AG04450 (cell line): ENCODE measurements around the gene SLC12A7. TPM values are rescaled to one million over a fixed set of nuclear protein-coding genes. Genes with fewer than 3 reads are reported as not detected.

Source experiments
- CTCF ChIA-PET: fragments of 300-600, 350-600 bp; formaldehyde crosslinking; extraction: SDS; loops from one replicate; lab custom pipeline; 2022; ENCODE audit warnings: antibody characterized with exemption, inconsistent platforms; lab: Charles Lee
- POLR2A ChIA-PET: fragments of 350-600 bp; formaldehyde crosslinking; extraction: SDS; loops from one replicate; lab custom pipeline; 2021; ENCODE audit warnings: antibody characterized with exemption, inconsistent platforms; lab: Yijun Ruan, JAX
- DNase-seq: peaks from one replicate; pipeline ENCODE4 v3.0.0-alpha.2; 2011; ENCODE audit warnings: low read depth, low spot score
- H3K27ac ChIP-seq: one replicate; pipeline ENCODE4 v1.5.1; 2012; ENCODE audit warnings: low read depth, low read length, control low read depth
- H3K27me3 ChIP-seq: one replicate; pipeline ENCODE4 v1.6.0; 2012; ENCODE audit warnings: low read length; ENCODE audit not compliant: control insufficient read depth, insufficient read depth
- H3K4me3 ChIP-seq: 2 replicates; pipeline ENCODE4 v1.5.1; 2011; ENCODE audit warnings: mild to moderate bottlenecking, low read depth, low read length, control low read depth
- H3K9me3 ChIP-seq: 2 replicates; pipeline ENCODE4 v1.5.1; 2012; ENCODE audit warnings: low read length; ENCODE audit not compliant: control insufficient read depth, insufficient read depth
- polyA plus RNA-seq: library from polyadenylated mRNA; depleted of rRNA; stranded (reverse); fragments of >200 nt; gene quantifications from 2 replicates; pipeline ENCODE4 v1.2.3, GENCODE V29; 2011
- TF ChIP-seq, protein P1 (sequence below): IDR thresholded peaks from 2 replicates; pipeline ENCODE4 v1.5.1; 2011; ENCODE audit warnings: low read depth, low read length, control low read depth, inconsistent platforms

Gene SLC12A7
- polyA plus RNA-seq, 1 experiment = 0.56 TPM

DNA sequence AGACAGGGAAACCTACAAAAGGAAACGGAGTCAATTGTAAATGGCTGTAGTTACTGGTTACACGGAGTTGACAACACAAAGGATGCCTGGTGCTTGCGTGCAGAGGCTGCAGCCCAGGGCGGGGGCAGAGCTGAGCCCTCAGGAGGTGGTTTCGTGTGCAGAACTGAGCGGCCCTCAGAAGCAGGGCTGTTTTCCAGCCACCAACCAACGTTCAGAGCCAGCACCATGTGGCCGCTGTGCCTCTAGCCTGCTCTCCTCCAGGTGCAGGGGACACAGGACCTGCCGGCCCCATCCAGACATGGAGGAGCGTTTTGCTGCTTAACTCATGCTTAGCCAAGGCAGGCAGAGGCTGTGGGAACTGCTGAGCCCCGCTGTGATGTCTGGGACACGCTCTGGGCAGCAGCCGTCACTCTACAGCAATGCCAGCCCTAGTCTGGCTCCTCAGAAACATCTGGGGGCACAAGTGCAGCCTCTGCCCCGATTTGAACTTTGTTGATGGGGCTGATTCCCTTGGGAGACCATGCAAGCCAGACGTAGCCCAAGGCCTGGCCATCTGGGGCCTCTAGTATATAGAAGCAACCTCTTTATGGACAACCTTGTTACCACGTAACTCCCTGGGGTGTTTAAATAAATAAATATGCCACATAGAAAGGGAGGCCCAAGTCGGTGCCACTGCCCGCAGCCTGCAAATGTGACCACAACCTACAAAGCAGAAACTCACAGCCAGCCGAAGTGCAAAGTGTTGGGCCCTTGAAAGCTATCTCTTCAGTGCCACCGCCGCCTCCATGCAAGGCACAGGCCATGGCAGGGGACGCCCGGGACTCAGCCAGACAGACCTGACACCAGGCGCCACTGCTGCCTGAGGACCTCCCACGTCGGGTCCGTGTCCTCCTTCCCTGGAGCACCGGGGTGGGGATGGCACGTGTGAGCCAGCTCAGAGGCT, 61.2 kb downstream of the SLC12A7 start:
- POLR2A ChIA-PET = no interaction called here

DNA sequence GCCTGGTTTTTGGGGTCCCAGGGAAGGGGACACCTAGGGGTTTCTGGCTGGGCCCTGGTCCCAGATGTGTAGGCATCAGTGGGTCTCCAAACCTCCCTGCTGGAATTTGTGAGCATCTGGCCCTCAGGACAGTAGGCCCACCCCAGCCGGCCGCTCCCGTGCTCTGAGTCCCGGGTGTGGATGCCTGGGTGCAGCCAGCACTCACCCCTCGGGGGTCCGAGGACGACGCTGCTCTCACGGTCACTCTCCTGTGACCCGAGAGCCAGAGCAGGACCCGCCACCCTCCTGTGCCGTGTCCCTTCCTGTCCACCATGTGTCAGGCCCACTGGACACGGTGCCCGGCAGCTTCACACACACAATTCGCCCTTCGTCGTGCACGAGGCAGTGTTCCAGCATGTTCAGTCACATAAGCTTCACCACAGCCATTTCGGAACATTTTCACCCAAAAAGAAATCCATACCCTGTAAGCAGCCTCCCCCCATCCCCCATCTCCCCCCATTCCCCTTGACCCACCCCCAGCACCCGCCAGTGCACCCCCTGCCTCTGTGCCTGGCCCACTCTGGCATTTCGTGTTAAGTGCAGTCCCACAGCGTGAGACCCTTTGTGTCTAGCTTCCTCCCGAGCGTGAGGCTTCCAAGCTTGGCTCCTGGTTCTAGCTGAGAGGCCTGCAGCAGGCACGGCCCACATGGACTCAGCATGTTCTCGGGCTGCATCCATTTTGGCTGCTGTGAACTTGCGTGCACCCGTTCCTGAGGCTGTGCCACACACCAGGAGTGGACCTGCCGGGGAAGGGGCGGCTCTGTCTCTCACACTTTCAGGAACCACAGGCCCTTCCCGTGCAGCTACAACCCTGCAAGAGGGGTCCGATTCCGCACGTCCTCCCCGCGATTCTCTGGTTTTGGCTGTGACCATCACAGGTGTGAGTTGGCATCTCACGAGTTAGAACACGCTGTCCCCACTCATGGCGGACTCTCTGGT, 62.7 kb downstream of the SLC12A7 start:
- ChIA-PET CTCF (no interaction called here), POLR2A (no interaction called here)
- TF ChIP-seq, protein P1, sequence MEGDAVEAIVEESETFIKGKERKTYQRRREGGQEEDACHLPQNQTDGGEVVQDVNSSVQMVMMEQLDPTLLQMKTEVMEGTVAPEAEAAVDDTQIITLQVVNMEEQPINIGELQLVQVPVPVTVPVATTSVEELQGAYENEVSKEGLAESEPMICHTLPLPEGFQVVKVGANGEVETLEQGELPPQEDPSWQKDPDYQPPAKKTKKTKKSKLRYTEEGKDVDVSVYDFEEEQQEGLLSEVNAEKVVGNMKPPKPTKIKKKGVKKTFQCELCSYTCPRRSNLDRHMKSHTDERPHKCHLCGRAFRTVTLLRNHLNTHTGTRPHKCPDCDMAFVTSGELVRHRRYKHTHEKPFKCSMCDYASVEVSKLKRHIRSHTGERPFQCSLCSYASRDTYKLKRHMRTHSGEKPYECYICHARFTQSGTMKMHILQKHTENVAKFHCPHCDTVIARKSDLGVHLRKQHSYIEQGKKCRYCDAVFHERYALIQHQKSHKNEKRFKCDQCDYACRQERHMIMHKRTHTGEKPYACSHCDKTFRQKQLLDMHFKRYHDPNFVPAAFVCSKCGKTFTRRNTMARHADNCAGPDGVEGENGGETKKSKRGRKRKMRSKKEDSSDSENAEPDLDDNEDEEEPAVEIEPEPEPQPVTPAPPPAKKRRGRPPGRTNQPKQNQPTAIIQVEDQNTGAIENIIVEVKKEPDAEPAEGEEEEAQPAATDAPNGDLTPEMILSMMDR = no peak
- Histone ChIP-seq H3K27ac (no peak overlapping the region), H3K27me3 (no peaks in the 10 kb centered on the region), H3K4me3 (no peak overlapping the region), H3K9me3 (peaks cover 80% of the 10 kb centered on the region)
- DNase-seq = no peak

More for the DNA sequence above, 61.2 kb downstream of the SLC12A7 start:
- Histone ChIP-seq H3K4me3 (no peak overlapping the region), H3K9me3 (peaks cover 72% of the 10 kb centered on the region), H3K27ac (no peak overlapping the region), H3K27me3 (no peaks in the 10 kb centered on the region)
- CTCF ChIA-PET = no interaction called here
- TF ChIP-seq, protein P1 = no peak
- DNase-seq = no peak

DNA sequence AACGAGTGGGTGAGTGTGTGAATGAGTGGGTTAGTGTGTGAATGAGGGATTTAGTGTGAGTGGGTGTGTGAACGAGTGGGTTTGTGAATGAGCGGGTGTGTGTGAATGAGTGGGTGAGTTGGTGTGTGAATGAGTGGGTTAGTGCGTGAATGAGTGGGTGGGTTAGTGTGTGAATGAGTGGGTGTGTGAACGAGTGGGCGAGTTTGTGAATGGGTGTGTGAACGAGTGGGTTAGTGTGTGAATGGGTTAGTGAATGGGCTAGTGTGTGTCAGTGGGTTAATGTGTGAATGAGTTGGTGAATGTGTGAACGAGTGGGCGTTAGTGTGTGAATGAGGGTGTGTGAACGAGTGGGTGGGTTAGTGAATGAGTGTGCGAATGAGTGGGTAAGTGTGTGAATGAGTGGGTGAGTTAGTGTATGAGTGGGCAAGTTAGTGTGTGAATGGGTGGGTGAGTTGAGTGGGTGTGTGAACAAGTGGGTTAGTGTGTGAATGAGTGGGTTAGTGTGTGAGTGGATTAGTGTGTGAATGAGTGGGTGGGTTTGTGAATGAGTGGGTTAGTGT, 63.6 kb downstream of the SLC12A7 start:
- TF ChIP-seq, protein P1 = no peak
- CTCF ChIA-PET = no interaction called here
- POLR2A ChIA-PET = no interaction called here
- Histone ChIP-seq H3K9me3 (peaks cover 73% of the 10 kb centered on the region), H3K4me3 (no peak overlapping the region), H3K27me3 (no peaks in the 10 kb centered on the region), H3K27ac (no peak overlapping the region)
- no peak for DNase-seq

DNA sequence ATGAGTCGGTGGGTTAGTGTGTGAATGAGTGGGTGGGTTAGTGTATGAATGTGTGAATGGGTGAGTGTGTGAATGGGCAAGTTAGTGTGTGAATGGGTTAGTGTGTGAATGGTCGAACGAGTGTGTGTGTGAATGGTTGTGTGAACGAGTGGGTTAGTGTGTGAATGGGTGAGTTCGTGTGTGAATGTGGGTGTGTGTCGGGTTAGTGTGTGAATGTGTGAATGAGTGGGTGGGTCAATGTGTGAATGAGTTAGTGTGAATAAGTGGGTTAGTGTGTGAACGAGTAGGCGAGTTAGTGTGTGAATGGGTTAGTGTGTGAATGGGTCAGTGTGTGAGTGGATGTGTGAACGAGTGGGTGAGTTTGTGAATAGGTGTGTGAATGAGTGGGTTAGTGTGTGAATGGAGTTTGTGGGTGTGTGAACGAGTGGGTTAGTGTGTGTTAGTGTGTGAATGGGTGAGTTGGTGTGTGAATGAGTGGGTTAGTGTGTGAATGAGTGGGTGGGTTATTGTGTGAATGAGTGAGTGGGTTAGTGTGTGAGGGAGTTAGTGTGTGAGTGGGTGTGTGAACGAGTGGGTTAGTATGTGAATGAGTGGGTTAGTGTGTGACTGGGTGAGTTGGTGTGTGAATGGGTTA, 64.4 kb downstream of the SLC12A7 start:
- TF ChIP-seq, protein P1 = no peak
- Histone ChIP-seq H3K27me3 (no peaks in the 10 kb centered on the region), H3K27ac (no peak overlapping the region), H3K9me3 (peaks cover 72% of the 10 kb centered on the region), H3K4me3 (no peak overlapping the region)
- POLR2A ChIA-PET = no interaction called here
- CTCF ChIA-PET = no interaction called here
- DNase-seq = no peak
